GM23338 (cell line): ENCODE measurements around the gene SLC25A34.

Source experiments
- JUNB ChIP-seq: IDR thresholded peaks from one replicate; pipeline ENCODE4 v1.6.1; 2016; ENCODE audit warnings: antibody characterized with exemption; ENCODE audit not compliant: unreplicated experiment
- TF ChIP-seq, protein P1 (sequence below), 2 experiments: fragments of 200-600 bp in 1 of 2; sonication (generic) in 1 of 2; conservative IDR thresholded peaks; 2 replicates each; pipeline versions ENCODE4 v1.5.1 to v1.6.1; 2016 to 2017; ENCODE audit warnings: antibody characterized with exemption in 2 of 2, low read depth in 2 of 2, mild to moderate bottlenecking in 2 of 2, moderate library complexity in 1 of 2

DNA sequence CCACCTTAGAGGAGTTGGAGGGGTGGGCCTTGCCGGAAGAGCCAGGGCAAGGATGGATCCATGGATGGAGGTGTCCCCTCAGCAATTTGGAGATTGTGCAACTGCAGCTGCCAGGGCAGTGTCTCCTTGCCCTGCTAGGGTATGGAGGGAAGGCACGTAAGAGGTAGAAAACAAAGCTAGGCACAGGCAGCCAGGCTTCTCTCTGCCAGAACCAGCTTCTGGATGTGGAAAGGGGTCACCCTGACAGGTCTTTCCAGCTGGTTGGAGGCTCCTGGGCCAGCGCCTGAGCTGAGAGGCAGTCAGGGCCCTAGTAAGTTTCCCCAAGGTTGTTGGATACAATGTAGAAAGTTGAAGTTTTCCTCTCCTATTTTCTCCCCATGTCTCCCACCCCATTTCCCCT is 15.2 kb upstream of the SLC25A34 start:
- TF ChIP-seq, protein P1, sequence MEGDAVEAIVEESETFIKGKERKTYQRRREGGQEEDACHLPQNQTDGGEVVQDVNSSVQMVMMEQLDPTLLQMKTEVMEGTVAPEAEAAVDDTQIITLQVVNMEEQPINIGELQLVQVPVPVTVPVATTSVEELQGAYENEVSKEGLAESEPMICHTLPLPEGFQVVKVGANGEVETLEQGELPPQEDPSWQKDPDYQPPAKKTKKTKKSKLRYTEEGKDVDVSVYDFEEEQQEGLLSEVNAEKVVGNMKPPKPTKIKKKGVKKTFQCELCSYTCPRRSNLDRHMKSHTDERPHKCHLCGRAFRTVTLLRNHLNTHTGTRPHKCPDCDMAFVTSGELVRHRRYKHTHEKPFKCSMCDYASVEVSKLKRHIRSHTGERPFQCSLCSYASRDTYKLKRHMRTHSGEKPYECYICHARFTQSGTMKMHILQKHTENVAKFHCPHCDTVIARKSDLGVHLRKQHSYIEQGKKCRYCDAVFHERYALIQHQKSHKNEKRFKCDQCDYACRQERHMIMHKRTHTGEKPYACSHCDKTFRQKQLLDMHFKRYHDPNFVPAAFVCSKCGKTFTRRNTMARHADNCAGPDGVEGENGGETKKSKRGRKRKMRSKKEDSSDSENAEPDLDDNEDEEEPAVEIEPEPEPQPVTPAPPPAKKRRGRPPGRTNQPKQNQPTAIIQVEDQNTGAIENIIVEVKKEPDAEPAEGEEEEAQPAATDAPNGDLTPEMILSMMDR (conservative IDR thresholded peaks at IDR 0.05; ENCODE audit: low read depth in 2 of 2): no peak
- no peak for TF ChIP-seq JUNB
